ENCODE results near the gene ANKRD9.

DNA sequence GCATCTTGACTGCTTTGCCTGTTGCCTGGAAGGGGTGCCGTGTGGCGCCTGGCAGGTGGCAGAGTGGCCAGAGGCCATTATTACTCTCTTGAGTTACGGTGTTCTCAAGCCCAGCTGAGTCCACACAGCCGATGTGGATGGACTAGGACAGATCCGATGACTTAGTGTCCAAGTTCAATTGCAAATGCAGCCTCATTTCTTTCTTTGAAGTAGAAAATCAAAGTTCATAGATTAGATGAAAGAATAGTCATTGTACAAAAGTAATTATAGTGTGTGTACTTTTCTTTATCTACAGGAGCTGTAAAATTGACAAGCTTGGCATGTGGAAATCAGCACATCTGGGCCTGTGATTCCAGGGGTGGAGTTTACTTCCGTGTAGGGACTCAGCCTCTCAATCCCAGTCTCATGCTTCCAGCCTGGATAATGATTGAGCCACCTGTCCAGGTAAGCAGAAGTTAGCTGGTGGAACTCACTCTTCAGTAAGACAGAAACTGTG is 44.7 kb downstream of the ANKRD9 start:
- no peak for TF ChIP-seq FOS (IDR thresholded peaks at IDR 0.05; ENCODE audit: extremely low read depth, insufficient read length)
- TF ChIP-seq, protein P1, sequence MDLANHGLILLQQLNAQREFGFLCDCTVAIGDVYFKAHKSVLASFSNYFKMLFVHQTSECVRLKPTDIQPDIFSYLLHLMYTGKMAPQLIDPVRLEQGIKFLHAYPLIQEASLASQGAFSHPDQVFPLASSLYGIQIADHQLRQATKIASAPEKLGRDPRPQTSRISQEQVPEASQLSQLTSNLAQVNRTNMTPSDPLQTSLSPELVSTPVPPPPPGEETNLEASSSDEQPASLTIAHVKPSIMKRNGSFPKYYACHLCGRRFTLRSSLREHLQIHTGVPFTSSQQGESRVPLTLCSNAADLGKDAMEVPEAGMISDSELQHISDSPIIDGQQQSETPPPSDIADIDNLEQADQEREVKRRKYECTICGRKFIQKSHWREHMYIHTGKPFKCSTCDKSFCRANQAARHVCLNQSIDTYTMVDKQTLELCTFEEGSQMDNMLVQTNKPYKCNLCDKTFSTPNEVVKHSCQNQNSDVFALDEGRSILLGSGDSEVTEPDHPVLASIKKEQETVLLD (IDR thresholded peaks at IDR 0.05) = no peak
- TF ChIP-seq CTCF (IDR thresholded peaks at IDR 0.05 in 2 of 3, conservative IDR thresholded peaks at IDR 0.05 in 1 of 3; ENCODE audit: insufficient read depth in 2 of 3, low read depth in 1 of 3, low read length in 3 of 3) = no peak
